GM18526 (cell line): Measurements from ENCODE around the gene GTPBP2.

Experiments used
- POLR2A ChIP-seq: IDR thresholded peaks from 3 replicates; pipeline ENCODE4 v1.6.1; 2011; ENCODE audit not compliant: insufficient read length; ENCODE audit errors: extremely low read depth

GTPBP2 gene, protein sequence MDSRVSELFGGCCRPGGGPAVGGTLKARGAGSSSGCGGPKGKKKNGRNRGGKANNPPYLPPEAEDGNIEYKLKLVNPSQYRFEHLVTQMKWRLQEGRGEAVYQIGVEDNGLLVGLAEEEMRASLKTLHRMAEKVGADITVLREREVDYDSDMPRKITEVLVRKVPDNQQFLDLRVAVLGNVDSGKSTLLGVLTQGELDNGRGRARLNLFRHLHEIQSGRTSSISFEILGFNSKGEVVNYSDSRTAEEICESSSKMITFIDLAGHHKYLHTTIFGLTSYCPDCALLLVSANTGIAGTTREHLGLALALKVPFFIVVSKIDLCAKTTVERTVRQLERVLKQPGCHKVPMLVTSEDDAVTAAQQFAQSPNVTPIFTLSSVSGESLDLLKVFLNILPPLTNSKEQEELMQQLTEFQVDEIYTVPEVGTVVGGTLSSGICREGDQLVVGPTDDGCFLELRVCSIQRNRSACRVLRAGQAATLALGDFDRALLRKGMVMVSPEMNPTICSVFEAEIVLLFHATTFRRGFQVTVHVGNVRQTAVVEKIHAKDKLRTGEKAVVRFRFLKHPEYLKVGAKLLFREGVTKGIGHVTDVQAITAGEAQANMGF

DNA sequence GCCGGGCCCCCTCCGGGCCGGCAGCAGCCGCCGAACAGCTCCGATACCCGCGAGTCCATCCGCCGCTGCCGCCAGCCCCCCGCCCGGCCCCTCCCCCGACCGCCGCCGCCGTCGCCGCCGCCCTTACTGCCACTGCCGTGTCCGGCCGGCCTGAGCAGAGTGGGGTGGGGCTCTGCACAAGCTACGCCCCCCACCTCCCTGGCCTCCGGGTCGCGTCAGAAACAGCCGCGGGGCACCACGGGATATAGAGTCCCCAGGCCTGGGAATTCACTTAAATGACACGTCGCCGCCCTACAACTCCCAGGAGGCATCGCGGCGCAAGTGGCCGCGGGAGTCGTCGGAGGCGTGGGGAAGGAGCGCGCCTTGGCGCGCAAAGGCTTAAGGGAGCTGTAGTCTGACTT lies at the start of gene GTPBP2:
Gene GTPBP2, minus strand, starts transcription at position 161 of the 401 bp plus-strand sequence. Its CDS starts 102 bp downstream, at position 59.
- TF ChIP-seq POLR2A, result peak; percentile 38

DNA sequence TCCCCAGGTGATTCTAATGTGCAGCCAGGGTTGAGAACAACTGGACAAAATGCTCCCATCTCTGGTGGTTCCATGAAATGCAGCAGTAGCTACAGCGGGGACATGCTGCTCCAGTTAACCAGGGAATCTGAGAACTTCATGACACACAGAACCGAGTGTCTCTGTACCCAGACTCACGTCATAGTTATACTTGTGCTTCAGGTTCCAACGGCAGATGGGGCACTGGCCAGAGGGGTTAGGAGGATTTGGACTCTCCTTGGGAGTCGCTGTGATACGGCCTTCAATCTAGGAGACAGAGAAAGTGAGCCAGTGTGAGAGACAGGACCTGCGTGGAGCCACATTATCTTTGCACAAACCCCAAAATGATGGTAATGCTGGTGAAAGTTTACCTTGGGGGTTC lies 49.3 kb upstream of the GTPBP2 start:
- TF ChIP-seq POLR2A, result no peak

DNA sequence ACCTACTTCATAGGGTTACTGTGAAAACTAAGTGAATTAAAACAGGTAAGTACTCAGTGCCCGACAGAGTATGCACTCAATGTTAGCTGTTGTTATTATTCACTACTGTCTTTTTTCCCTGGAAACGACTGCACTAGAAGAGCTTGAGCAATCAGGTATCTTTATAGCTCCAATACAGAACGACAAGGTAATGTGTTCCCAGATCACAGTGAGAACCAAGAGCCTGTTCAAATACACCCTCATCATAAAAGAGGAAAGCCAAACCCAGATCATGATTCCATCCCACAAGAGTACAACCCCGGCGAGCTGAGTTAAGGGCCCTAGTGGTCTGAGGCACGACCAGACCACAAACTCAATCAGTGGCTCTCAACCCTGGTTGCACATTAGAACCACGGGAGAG lies 48.7 kb upstream of the GTPBP2 start:
- no peak for TF ChIP-seq POLR2A

DNA sequence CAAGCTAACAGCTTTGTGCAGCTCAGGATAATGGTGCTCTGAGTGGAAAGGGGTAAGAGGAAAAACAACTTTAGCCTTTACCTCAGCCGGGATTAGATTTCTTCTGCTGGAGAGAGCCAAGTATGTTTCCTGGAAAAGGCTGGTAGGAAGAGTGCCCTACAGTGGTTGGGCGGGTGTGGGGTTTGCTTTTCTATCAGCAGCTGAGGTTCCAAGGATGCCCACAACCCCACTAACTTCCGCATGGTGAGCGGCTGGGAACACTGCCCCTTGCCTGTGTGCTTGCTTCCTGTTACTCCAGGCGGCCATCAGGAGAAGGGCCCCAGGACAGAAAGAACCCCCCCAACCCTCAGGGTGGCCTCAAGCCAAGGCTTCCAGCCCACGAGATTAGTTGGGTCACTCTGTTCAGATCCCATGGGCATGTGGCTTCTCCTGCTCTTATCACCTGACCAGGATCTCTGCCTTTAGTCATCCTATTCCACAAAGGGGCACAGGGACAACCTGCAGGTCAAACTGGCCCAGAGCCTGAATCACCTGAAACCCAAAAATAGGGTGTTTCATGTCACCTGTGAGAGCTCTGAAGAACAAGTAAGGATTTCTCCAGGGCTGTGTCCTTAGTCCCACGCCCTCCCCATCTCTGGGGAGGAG lies 48.0 kb upstream of the GTPBP2 start:
- TF ChIP-seq POLR2A, result no peak

DNA sequence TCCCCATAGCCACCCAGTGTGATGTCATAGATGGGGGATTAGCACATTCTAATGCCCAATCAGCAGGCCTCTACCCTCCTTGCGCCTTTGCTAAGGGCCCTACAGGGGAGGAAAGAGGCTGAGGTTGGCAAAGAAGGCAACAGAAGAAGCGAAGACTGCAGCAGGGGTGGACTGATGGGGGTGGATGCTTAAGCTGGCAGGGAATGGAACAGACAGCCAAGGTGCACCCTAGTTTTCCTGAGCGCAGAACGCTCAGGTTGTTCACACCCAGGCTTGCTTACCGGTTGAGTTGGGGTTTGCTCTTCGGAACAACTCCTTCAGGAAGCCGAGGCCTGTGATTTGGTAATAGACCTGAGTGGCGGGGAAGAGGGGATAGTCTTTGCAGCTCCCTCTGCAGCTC lies 45.9 kb upstream of the GTPBP2 start:
- TF ChIP-seq POLR2A, result no peak

DNA sequence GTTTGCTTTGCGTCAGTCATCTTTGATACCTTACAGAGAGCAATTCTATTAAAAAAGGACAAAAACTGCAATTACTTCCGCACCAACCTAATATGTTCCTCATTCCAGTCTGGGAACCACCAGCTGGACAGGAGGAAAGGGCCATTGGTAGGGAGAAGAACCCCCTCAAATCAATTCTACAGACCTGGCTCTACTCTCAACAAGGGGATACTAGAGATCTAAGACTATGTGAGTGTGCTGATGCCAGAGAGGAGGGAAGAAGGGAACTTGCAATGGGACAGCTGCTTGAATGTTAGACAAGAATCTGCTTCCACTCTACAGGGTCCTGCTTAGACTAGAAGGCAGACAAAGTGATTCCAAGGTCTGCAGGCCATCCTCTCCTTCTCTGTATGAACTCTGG lies 45.2 kb upstream of the GTPBP2 start:
- no peak for TF ChIP-seq POLR2A

DNA sequence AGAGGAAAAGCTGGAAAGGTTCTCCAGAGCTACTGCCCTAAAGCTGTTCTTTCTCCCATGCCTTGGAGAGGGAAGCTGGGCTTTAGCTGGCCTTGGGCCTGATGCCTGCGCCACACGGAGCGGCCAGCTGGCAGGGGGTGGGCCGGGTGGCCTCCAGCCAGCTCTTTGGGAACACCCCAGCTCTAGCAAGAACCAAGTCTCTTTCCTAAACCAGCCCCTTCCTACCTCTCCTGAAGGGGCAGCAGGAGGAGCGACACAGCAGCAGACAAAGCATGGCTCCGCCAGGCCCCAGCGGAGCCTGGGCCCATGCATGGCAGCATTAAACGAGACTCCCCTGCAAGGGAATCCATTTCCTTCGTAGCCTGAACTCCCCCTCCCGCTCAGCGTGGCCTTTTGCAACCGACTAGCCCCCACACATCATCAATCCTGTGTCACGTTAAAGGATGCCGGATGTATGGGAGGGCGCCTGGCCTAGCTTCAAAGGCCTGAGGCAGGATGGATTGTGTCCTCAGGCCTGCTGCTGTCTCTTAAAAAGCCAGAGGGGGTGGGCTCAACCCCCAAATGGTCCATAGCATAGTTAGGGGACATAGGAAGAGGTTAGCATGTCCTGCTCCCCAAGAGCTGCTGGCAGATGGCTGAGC lies 44.5 kb upstream of the GTPBP2 start:
- no peak for TF ChIP-seq POLR2A

DNA sequence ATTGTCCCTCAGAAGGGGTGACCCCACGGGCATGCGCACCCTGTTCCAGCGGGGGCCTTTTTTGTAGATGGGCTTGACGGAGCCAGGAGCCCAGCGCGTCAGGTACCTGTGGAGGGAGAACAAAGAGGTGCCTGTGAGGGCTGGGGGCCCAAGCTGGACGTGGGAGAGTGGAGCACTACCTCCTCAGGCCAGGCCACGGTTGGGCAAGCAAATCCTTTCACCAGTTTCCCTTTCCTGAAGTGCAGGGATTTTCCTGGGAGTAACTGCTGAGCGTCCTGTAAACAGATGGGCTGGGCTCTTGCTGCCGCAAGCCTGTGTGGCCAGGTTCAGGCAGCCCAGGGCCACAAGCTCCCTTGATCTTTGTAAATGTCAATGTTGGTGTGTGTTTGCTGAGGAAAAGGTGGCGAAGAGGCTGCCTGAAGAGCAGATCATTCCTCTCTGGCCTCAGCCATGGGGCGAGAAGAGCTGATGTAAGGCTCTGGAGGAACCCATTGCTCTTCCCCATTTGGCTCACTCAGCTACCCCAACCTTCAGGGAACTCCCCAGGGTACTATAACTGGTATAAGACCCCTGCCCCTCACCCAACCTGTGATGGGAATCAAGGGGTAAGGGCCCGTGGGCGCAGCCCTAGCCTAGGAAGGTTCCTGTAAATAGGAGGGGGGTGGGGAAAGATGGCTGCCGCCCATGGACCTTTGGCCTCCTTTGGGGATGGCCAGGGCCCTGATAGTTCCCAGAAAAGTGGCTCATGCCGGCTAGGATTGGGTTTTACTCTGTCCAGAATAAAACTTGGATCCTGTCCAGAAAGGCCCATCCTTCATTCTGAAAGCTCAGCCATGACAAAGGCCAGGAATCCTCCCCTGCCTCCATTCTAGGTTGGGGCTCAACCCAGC lies 43.0 kb upstream of the GTPBP2 start:
- no peak for TF ChIP-seq POLR2A

DNA sequence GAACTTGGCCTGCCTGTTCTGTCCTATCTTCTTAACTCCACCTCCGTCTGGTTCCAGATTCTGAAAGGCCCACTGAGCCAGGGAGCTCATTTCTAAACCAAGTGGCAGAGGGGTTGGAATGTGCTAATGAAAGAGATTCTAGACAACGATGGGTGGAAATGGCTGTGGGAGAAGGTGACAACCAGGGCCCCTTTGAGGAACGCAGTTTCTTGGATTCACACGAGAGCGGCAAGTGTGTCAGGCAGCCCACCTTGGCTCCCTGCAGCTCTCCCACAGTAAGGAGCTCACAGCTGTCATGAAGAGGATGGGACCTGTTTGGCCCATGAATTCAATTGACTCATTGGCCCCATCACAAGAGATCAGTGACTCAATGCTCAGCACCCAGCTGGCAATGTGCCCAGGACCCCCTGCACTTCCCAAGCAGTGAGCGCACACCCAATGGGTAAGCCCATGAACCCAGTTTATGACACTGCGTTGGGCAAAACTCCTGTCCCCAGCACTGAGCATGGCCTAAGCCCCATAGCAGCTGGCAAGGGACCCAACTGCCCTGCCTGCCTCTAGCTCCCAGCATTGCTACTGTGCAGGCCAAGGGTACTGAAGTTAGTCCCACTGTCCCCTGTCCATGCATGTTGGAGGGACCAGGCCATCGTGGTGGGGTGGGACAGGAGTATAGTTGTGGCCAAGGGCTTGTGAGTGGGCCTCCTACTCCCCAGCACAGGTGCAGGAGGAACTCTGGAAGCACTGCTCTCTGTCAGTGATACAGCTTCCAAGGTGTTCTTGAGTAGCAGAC lies 42.1 kb upstream of the GTPBP2 start:
- no peak for TF ChIP-seq POLR2A

DNA sequence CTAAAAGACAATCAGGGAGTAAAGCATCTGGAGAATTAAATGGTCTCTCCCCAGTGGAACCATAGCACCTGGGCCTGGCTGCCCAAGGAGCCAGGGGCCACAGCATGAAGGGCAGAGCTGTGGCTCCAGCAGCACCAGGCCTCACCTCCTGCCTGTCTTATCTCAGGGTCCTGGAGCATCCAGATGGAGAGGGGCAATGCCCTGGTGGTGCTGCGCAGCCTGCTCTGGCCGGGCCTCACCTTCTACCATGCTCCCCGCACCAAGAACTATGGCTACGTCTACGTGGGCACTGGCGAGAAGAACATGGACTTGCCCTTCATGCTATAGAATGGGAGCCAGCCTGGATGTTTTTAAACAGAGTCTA lies 41.5 kb upstream of the GTPBP2 start:
- TF ChIP-seq POLR2A, result no peak

DNA sequence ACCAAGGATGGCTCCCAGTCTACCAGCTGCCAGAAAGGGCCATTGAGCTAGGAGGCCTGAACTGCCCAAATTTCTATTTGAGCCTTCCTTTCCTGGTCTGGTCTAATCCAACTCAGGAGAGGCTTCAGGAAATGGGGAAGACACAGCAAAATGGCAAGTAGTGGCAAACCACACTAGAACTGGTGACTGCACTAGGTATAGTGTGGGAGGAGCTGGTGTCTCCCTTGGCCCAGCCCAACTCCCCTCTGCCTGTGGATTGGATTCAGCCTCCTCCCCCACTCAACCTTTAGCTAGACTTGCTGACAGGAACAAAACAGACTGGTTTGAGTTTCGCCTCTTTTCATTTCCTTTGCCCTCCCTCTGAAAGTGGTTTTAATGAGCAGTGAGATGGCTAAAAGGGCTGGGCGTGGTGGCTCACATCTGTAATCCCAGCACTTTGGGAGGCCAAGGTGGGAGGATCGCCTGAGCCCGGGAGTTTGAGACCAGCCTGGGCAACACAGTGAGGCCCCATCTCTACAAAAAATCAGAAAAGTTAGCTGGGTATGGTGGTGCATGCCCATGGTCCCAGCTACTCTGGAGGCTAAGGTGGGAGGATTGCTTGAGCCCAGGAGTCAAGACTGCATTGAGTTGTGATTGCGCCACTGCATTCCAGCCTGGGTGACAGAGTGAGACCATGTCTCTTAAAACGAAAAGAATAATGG lies 41.0 kb upstream of the GTPBP2 start:
- TF ChIP-seq POLR2A, result no peak

DNA sequence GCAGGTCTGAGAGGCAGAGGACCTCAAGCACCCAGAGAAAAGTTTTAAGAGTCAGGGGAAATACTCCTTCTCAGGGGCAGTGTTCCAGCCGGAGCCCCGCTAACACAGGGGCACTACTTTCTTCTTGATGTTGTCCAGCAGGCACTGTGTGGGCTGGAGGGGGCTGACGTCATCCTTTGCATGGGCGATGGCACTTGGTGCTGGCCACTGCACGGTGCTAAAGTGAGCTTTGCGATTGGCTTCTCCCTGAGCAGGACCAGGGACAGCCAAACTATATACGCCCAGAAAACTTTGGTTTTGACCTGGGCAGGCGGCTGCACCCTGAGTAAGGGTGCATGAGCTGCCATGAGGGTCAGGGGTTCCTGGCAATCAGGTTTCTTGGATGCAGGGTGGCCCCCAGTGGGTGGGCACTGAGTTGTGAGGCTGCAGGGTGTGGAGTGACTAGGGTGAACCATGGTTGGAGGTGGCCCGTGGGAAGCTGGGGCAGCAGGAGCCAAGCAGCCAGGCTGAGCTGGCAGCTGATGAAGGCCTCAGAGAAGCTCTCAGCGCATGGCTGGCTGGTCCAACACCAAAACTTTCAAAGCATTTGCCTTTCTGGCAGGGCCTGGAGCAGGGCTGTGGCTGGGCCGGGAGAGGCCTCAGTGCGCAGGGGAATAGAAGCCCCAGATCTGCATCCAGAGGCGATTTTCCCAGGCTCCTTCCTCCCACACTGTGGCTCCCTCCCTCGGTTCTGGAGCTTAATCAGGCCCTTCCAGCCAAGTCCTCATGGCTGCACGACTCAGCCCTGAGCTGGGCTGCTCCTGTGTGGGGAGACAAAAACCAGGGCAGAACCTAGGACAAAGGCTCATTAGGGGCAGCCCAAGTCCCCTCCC lies 40.2 kb upstream of the GTPBP2 start:
- no peak for TF ChIP-seq POLR2A
